NCI-H2227 treated with DMSO at 0.1 percent for 48 hours (cell line): ENCODE data around the gene DUSP3.
"Not testable (repeated sequence)": the region's sequence is repeated elsewhere in the genome, so short reads cannot be mapped to it uniquely, and the experiment has no call there.

Experiments
- DNase-seq: peaks from one replicate; lab custom pipeline; 2025; lab: John Stamatoyannopoulos, UW

Gene DUSP3

DNA sequence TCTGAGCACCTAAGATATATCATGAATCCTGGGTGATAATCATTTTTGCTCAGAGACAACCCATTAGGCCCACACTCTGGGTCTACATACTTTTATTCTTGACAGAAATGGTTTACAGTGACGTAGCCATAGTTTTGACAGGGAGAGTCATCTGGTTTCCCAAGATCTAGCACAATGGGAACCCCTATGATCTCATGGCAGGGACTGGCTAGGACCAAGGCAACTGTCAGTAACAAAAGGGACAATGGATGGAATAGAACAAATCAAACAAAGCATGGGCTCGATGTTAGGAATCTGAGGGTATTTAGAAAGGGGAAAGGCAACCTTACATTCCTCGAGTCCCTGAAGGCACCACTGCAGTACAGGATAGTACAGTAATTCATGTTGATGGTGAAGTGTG, 22.0 kb upstream of the DUSP3 start:
- DNase-seq = no peak

DNA sequence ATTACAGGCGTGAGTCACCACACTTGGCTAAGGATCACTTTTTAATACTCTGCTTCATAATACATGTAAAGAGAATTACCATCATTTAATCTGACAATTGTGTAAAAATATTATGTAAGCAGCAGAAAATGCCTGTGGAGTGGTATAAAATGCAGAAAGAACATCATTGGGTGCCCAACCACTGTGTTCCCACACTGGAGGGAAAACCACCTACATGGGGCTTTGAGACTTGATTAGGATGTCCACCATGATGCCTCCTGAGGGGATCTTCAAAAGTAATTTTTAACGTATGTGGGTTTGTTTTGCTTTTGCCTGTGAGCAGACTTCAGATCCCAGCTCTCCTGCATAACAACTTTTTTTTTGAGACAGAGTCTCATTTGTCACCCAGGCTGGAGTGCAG, 20.3 kb upstream of the DUSP3 start:
- no peak for DNase-seq

DNA sequence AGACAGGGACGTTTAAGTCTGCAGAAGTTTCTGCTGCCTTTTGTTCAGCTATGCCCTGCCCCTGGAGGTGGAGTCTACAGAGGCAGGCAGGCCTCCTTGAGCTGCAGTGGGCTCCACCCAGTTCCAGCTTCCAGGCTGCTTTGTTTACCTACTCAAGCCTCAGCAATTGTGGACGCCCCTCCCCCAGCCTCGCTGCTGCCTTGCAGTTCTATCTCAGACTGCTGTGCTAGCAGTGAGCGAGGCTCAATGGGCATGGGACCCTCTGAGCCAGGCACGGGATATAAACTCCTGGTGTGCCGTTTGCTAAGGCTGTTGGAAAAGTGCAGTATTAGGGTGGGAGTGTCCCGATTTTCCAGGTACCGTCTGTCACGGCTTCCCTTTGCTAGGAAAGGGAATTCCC, 19.2 kb upstream of the DUSP3 start:
- DNase-seq = not testable (repeated sequence)

DNA sequence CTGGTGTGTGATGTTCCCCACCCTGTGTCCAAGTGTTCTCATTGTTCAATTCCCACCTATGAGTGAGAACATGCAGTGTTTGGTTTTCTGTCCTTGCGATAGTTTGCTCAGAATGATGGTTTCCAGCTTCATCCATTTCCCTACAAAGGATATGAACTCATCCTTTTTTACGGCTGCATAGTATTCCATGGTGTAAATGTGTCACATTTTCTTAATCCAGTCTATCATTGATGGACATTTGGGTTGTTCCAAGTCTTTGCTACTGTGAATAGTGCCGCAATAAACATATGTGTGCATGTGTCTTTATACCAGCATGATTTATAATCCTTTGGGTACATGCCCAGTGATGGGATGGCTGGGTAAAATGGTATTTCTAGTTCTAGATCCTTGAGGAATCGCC, 13.9 kb upstream of the DUSP3 start:
- not testable (repeated sequence) for DNase-seq

DNA sequence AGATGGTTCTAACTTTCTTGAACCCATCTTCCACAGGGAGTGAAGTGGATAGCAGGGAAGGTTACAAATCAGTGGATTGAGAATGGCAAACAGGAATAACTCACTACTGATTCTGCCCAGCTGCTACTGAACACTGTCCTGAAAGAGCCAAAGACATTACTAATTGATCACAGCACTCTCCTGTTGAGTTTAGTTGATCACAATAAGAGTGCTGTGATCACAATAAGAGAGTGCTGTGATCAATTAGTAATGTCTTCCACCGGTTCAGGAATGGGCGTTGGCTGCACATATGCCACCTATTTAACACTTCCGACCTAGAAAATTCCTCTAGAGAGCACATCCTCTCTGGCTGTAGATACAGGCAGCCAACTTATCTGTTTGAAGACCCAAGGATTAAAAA, 12.8 kb upstream of the DUSP3 start:
- no peak for DNase-seq

DNA sequence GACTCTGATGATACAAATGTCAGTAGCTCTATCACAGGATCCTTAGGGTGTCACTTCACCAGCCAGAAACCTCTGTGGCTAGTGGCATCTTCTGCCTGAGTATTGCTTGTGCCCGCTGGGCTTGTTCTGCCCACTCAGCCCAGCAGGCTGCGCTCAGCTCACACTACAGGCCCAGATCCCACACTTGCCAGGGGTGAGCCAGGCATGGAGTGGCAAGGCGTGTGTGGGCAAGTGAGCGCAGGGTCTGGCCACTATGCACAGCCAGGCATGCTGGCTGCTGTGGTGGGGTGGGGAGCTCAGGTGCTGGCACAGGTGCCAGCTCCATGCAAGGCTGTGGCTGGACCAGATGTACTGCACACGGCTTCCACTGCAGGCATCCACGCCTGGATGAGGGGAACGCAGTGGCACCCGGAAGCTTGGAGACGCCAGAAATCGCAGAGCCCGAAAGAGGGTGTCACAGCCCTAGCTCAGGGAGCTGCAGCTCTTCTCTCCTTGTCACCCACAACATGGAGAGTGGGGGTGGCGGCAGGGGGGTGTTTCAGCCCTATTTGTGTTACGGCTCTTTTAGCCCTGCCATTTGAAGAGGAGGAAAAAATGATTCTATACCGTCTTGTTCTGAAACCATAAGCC, 11.6 kb upstream of the DUSP3 start:
- DNase-seq = no peak

DNA sequence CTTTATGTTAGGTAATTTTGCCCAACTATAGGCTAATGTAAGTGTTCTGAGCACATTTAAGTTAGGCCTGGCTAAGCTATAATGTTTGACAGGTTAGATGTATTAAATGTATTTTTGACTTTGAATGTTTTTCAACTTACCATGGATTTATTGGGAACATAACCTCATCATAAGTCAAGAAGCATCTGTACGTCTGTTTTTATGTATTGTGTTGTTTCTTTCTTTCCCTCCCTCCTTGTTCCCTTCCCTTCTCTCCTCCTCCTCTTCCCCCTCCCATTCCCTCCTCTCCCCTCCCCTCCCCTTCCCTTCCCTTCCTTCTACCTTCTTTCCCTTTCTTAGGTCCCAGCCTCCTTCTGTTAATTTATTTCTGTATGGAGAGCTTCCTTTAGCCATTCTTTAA, 10.7 kb upstream of the DUSP3 start:
- DNase-seq = no peak

DNA sequence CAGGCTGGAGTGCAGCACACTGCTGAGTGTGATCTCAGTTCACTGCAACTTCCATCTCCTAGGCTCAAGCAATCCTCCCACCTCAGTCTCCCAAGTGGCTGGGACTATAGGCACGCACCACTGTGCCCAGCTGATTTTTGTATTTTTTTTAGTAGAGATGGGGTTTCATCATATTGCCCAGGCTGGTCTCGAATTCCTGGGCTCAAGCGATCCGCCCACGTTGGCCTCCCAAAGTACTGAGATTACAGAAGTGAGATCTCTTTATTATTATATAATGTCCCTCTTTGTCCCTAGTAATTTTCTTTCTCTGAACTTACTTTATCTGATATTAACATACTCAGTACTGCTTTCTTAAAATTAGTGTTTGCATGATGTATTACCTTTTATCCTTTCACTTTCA, 9.8 kb upstream of the DUSP3 start:
- DNase-seq = no peak

DNA sequence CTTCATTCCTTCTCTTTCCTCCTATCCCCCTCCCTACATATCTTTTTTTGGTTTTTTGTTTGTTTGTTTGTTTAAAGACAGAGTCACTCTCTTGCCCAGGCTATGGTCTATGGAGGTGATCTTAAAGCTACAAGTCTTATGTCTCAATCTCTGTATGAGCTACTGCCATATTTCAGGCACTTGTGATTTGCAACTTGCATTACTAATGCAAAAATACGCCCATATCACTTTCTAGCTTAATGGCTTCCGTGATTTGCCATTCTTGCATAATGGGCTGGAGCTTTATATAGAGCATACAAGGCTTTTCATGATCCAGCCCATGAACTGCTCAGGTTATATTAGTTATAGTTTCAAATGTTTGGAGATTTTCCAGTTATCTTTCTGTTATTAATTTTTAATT, 9.0 kb upstream of the DUSP3 start:
- DNase-seq = no peak

DNA sequence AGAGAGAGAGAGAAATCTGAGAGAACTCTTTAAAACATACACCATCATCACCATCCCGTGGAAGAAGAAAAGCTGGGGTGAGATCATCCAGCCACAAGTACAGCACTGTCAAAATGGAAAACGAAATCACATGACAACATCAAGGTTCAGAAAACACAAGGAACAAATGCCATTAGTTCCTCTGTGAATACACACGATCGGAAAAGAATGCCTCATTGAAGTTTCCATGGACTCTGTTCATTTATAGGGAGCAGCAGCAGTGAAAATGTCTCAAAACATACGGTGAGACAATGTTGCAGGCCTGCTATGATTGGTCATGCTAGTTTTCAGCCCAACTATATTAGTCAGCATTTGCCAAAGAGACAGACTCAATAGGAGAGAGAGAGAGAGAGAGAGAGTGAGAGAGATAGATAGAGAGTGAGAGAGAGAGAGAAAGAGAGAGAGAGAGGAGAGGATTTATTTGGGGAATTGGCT, 5.9 kb upstream of the DUSP3 start:
- DNase-seq = no peak

DNA sequence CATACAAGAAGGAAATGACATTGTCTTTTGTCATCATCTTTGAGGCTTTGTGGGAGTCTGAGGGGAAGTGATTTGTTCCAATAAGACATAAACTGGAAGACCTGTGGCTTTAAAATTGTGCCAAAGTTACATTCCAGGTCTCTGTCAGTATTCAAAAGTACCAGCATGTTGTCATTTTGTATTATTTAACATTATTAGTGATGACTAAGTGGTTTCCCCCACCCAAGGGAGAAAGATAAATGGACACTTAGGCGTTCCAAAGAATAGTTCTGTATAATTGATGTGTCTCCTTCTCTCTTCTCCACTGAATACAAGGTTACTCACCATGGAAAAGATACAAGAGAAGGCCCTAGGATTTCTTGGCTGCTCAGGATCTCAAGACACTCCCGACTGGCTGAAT, 5.3 kb upstream of the DUSP3 start:
- no peak for DNase-seq

DNA sequence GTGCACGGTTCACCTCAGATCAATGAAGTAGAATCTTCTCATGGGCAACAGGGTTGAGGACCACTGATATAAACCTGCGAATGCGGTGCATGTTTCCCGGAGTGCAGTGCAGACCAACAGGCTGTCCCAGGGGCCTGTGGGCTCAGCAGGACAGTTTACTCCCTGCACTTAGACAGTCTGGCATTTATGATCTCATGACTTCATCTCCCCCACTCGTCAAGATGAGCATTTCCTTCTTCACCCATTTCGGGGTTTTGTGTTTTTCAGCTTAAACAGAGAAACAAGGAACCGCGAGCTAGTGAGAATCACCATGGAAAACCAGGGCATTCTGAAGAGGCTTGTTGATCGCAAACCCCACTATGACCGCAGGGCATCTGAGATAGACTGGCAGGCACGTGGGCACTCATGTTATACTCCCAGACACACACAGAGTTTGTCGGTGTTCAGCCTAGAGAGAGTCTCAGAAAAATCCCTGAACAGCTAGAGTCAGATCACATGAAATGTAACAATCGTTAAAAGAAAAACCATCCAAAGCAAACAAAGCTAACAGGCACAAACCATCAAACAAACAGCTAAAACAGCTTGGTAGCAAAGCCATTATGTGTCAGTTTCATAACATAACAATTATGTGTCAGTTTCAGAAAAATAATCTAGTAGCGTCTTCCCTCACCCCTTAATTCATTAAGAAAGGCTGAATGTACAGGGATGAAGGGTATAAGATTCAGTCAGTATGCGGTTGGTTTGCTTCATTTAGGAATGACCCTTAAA, 4.3 kb upstream of the DUSP3 start:
- no peak for DNase-seq

DNA sequence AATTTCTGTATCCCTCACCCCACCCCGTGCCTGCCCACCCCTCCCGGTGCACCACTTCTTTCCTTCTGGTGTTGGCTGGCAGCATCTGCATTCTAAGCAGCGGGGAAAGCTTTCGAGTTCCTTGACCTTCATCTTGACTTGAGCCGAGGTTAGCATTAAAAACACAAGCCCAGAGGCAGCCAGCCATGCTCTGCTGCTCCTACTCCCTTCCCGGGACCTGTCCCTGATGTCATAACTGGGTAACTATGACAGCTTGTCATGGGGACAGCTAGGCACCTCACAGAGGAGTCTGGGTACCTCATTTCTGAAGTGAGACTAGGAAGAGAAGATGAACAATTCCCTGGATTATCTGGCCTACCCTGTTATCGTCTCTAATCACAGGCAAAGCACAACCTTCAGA, 1.4 kb upstream of the DUSP3 start, which contains the start of gene CFAP97D1:
TSS of gene CFAP97D1 (plus strand) at position 301 of the 400 bp plus-strand sequence. CDS start at position 329, 28 bp downstream.
- no peak for DNase-seq

DNA sequence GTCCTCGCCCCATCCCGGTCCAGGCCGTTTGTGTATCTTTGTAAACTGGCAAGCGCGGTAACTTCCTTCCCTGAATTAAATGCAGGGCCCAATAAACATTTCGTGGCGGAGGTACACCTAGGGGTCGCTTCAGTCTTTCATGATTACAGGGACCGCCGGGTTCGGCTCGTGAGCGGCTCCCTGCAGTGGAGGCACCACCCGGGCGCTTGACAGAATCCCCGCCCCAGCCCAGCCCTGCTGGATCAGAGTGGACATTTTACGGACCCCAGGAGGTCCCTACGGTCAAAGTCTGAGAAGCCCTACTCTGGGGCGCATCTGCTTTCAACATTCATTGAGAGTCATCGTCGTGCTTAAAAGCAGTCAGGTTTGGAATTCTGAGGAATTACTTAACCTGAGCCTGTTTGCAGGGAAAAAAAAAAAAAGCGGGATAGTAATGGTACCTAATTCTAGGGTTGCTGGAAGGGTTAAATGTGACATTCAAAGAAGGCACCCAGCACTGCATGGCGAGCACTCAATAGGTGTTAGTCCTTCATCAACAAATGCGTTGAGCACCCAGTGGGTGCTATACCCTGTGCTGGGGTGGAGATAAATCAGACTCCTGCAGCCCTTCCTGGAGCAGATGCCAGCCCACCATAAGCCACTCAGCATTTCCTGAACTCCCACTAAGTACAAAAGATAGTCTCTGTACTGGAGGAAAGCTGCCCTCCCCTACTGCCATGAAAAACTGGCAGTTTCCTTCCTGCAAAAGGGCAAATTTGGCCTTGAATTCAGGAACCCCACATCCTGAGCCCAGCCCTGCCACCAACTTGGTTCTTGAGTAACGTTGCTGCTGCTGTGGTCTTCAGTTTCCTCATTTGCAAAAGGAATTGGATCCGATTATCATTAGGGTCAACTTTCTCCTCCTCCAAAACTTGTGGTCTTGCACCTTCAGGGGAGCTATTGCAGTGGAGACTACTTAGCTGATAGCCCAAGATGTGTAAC, 658 bp upstream of the DUSP3 start:
- peak; percentile 78 for DNase-seq

DNA sequence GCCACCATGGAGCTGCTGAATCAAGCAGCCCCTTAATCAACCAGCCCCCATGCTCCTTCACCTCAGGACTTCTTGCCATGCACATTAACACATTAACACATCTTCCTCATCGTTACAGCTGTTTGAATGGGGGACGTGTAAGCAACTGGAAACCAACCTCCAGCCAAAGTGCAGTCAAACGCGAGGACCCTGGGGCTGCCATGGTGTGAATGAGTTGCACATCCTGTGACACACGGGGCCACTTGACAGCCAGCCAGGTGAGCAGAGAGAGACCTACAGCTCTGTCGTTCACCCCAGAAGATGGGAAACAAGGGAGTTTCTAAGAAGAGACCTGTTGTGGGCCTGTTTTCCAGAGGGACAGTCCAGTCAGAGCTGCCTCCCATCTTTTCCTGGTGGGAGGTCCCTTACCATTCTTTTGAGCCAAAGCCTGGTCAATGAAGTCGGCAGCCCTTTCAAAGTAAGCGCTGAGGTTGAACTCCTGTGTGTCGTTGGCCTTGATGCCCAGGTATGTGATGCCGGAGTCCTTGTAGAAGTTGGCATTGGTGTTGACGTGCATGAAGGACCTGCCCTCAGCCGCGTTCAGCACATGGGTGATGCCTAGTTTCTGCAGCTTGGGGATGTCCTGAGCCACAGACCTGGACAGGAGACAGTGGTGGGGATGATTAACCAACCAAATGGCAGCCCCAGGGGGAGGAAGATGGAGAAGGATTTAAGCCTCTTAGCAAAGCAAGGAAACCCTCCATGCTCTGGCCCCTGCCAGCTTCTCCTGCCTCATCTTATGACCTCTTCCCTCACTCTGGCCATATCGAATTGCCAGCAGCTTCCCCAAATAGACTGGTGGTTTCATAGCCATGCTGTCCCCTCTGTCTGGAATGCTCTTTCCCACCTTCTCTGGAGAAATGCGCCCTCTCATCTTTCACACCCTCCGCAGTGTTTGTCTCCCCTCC, 4.2 kb downstream of the DUSP3 start:
- no peak for DNase-seq

DNA sequence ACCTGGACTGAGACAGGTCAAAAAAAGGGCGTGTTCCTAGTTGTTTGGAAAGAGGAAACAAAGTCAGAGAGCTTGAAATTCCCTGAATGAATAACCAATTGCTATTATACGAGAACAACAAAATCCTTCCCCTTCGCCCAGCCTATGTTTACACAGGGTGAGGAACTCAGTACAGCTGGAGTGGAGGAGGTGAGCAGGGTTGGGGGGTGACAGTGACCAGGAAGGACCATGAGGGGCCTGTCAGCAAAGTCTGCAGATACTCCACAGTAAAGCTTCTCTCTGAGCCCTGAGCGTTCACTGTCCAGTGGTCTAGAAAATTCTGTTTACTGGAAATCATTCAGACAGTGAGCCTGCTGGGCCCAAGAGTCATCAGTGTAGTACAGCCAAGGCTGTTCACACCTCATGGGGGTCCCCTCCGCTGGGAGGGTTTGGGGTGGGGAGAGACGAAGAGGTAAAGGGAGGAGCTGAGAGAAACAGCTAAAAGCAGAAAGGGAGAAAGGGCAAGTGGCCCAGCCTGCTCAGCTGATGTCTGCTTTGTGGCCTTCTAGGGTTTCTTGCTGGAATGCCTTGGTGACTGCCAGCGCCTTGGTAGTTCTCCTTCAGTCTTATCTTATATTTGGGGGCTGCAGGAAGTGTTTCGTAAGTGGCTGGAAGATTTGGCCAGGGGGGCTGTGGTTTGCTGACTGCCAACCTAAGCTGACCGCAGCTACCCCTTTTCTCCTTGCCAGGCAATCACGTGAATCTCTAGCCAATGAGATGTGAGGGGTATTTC, 5.7 kb downstream of the DUSP3 start:
- DNase-seq = no peak

DNA sequence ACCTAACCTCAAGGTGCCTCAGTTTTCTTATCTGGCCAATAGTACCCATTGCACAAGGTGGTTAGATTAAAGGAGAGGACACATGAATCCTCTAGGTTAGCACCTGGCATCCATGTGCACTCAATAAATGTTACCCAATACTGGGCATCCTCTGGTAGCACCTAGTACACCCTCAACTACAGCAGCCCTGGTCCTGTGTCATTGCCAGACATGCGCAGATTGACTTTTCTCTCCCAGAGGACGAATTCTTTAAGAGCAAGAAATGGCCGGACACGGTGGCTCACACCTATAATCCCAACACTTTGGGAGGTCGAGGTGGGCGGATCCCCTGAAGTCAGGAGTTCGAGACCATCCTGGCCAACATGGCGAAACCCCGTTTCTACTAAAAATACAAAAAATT, 7.3 kb downstream of the DUSP3 start:
- no peak for DNase-seq

DNA sequence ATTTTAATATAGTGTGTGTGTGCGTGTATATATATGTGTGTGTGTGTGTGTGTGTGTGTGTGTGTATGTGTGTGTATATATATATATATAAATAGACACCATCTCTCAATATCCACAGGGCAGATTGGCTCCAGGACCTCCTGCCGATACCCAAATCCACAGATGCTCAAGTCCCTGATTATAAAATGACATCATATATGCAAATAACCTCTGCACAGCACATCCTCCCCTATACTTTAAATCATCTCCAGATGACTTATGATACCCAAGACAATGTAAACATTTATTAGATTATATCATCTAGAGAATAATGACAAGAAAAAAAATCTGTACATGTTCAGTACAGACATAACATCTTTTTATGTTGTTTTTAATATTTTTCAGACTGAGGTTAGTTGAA, 7.8 kb downstream of the DUSP3 start:
- DNase-seq = no peak

DNA sequence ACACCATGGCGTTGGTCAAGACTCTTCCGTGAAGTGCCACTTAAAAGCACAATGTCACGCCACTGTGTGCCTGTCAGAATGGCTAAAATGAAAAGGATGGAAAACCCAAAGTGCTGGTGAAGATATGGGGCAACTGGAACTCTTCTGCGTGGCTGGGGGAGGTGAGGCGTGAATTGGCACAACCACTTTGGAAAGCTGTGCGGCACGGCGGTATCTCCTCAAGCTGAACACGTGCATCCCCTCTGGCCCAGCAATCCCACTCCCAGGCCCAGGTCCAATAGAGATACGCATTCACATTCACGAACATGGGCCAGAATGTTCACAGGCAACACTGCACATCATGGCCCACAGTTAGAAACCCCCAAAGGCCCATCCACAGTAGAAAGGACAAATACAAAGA, 8.9 kb downstream of the DUSP3 start:
- DNase-seq = no peak

DNA sequence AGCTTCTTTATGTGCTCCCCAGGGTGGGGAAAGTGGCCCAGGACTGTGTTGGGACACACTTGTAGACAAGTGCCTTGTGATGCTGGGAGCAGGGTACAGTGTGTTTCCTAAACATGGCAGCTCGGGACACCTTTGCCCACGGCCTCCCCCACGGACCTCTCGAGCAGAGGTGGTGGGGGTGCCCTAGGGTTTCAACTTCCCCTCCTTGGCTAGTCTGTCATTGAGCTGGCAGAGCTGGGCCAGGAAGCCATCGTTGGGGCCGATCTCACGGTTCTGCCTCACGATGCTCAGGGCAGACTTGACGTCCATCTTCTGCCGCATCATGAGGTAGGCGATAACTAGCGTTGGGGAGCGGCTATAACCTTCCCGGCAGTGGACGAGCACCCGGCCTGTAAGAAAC, 9.4 kb downstream of the DUSP3 start:
- no peak for DNase-seq

DNA sequence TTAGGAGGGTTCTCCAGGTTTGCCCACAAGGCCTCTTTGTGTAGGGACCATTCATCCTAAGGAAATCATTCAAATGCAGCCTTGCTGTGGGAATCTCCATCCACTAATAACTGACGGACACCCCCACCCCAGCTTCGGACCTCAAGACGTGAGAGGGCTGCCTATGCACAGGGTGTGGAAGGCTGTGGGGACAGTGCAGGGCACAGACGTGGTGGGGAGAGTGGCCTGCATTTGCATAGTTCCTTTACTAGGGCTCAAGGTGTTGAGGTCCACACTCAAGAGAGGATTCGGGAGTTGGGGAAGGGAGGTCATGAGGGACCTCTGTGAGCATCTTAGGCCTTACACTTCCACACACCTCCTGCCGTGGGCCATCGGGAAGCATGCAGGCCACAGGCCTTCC, 9.8 kb downstream of the DUSP3 start:
- no peak for DNase-seq
